Measurements from ENCODE around the gene IFI27L2.

DNA sequence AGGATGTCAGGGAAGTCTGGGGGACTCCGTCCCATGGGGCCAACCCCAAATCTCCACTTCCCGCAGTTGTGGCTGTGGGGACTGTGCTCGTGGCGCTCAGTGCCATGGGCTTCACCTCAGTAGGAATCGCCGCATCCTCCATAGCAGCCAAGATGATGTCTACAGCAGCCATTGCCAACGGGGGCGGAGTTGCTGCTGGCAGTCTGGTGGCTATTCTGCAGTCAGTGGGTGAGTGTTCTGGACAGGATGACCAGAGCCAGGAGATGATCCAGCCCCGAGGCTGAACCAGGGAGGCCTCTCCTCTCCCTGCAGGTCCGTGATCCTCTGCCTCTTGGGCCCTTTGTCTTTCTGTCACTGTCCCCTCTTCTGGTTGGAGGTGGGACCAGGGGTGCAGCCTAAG lies 27.7 kb downstream of the IFI27L2 start:
- TF ChIP-seq RAD21 (conservative IDR thresholded peaks at IDR 0.05) (no peak), EZH2 (IDR thresholded peaks at IDR 0.05; ENCODE audit: borderline replicate concordance, insufficient read depth, low read length, poor library complexity, severe bottlenecking) (no peak), TAF1 (IDR thresholded peaks at IDR 0.05; ENCODE audit: low read depth) (no peak), POLR2AphosphoS5 (IDR thresholded peaks at IDR 0.05) (no peak), SMC3 (conservative IDR thresholded peaks at IDR 0.05; ENCODE audit: poor library complexity) (no peak)
- TF ChIP-seq, protein P1, sequence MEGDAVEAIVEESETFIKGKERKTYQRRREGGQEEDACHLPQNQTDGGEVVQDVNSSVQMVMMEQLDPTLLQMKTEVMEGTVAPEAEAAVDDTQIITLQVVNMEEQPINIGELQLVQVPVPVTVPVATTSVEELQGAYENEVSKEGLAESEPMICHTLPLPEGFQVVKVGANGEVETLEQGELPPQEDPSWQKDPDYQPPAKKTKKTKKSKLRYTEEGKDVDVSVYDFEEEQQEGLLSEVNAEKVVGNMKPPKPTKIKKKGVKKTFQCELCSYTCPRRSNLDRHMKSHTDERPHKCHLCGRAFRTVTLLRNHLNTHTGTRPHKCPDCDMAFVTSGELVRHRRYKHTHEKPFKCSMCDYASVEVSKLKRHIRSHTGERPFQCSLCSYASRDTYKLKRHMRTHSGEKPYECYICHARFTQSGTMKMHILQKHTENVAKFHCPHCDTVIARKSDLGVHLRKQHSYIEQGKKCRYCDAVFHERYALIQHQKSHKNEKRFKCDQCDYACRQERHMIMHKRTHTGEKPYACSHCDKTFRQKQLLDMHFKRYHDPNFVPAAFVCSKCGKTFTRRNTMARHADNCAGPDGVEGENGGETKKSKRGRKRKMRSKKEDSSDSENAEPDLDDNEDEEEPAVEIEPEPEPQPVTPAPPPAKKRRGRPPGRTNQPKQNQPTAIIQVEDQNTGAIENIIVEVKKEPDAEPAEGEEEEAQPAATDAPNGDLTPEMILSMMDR (IDR thresholded peaks at IDR 0.05; ENCODE audit: poor library complexity, severe bottlenecking), result no peak
- TF ChIP-seq, protein P2, sequence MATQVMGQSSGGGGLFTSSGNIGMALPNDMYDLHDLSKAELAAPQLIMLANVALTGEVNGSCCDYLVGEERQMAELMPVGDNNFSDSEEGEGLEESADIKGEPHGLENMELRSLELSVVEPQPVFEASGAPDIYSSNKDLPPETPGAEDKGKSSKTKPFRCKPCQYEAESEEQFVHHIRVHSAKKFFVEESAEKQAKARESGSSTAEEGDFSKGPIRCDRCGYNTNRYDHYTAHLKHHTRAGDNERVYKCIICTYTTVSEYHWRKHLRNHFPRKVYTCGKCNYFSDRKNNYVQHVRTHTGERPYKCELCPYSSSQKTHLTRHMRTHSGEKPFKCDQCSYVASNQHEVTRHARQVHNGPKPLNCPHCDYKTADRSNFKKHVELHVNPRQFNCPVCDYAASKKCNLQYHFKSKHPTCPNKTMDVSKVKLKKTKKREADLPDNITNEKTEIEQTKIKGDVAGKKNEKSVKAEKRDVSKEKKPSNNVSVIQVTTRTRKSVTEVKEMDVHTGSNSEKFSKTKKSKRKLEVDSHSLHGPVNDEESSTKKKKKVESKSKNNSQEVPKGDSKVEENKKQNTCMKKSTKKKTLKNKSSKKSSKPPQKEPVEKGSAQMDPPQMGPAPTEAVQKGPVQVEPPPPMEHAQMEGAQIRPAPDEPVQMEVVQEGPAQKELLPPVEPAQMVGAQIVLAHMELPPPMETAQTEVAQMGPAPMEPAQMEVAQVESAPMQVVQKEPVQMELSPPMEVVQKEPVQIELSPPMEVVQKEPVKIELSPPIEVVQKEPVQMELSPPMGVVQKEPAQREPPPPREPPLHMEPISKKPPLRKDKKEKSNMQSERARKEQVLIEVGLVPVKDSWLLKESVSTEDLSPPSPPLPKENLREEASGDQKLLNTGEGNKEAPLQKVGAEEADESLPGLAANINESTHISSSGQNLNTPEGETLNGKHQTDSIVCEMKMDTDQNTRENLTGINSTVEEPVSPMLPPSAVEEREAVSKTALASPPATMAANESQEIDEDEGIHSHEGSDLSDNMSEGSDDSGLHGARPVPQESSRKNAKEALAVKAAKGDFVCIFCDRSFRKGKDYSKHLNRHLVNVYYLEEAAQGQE (IDR thresholded peaks at IDR 0.05; ENCODE audit: borderline replicate concordance), result no peak

All from neural cell (in vitro differentiated cells).